K562 (cell line): ENCODE results near the gene ACSL6. TPM values are rescaled to one million over a fixed set of nuclear protein-coding genes. Genes with fewer than 3 reads are reported as not detected.

Experiments used
- ATAC-seq: fragments of 200-7000 bp; cut with Tn5 transposase; 3 replicates; pipeline ENCODE4 v1.9.1; 2020; ENCODE audit warnings: moderate library complexity
- BruUV-seq: library from RNA; stranded (reverse); fragments of 400-500 nt; replicated peaks from 2 replicates; lab custom pipeline; 2021; lab: Mats Ljungman, UMichigan
- CTCF ChIA-PET: fragments of 300-600 bp; formaldehyde crosslinking; extraction: SDS; loops from one replicate; lab custom pipeline; 2021; ENCODE audit warnings: low intra/inter-chr PET ratio; lab: Yijun Ruan, JAX
- POLR2A ChIA-PET: fragments of 300-600, 350-650 bp; sonication (Branson Sonifier 250); formaldehyde crosslinking; extraction: SDS; loops from one replicate; lab custom pipeline; 2021; ENCODE audit warnings: antibody characterized with exemption, inconsistent platforms; lab: Yijun Ruan, JAX
- DNase-seq, 4 experiments: peaks; one replicate each; pipeline versions ENCODE4 v3.0.0 to v3.0.0-alpha.2; 2011 to 2018; ENCODE audit warnings: low spot score in 3 of 4, mixed read lengths in 3 of 4; ENCODE audit errors: extremely low read depth in 1 of 4
- FAIRE-seq: peaks from 2 replicates; lab custom pipeline; 2011; peaks lifted over from hg19 to GRCh38; lab: Jason Lieb, UNC
- H2AFZ ChIP-seq: 2 replicates; pipeline ENCODE4 v1.6.0; 2011; ENCODE audit warnings: low read depth, low read length, control low read depth, inconsistent platforms
- H3K27ac ChIP-seq: fragments of 200-600 bp; 3 replicates; pipeline ENCODE4 v1.8.0; 2011; ENCODE audit warnings: low read depth, mild to moderate bottlenecking, control low read depth, inconsistent platforms, low read length, moderate library complexity, mixed read lengths; ENCODE audit errors: extremely low read depth
- H3K27me3 ChIP-seq, 2 experiments: fragments of 300-600 bp in 1 of 2; 2 replicates in 1 of 2; 3 replicates in 1 of 2; pipeline versions ENCODE4 v1.6.0 to v1.8.0; 2011; ENCODE audit warnings: inconsistent platforms in 2 of 2, low read length in 2 of 2, mild to moderate bottlenecking in 1 of 2, mixed read lengths in 1 of 2, moderate library complexity in 1 of 2; ENCODE audit not compliant: control insufficient read depth in 2 of 2, insufficient read depth in 2 of 2
- H3K36me3 ChIP-seq: fragments of 300-600 bp; 3 replicates; pipeline ENCODE4 v1.8.0; 2011; ENCODE audit warnings: mild to moderate bottlenecking, low read length, inconsistent platforms; ENCODE audit not compliant: control insufficient read depth, insufficient read depth
- H3K4me1 ChIP-seq, 2 experiments: fragments of 200-600 bp in 1 of 2; replicated peaks in 1 of 2; 2 replicates in 1 of 2; 3 replicates in 1 of 2; pipeline versions ENCODE4 v1.5.1 to v1.8.0; 2011; ENCODE audit warnings: inconsistent platforms in 2 of 2, low read length in 2 of 2, mild to moderate bottlenecking in 1 of 2, mixed read lengths in 1 of 2, moderate library complexity in 1 of 2; ENCODE audit not compliant: control insufficient read depth in 2 of 2, insufficient read depth in 2 of 2
- H3K4me2 ChIP-seq: 2 replicates; pipeline ENCODE4 v1.6.1; 2011; ENCODE audit warnings: low read length, control low read depth, inconsistent platforms, mixed read lengths; ENCODE audit not compliant: insufficient read depth
- H3K4me3 ChIP-seq: fragments of 200-600 bp; sonication (generic), shearing (Covaris generic); 2 replicates; pipeline ENCODE4 v1.5.1; 2016; ENCODE audit warnings: control low read depth, inconsistent platforms
- H3K79me2 ChIP-seq: fragments of 200-600 bp; 3 replicates; pipeline ENCODE4 v1.8.0; 2011; ENCODE audit warnings: low read length, inconsistent platforms; ENCODE audit not compliant: control insufficient read depth, insufficient read depth
- H3K9ac ChIP-seq, 2 experiments: 2 replicates each; pipeline versions ENCODE4 v1.6.0 to v1.6.1; 2011; ENCODE audit warnings: low read depth in 2 of 2, low read length in 2 of 2, control low read depth in 1 of 2, inconsistent platforms in 1 of 2, mild to moderate bottlenecking in 1 of 2, mixed read lengths in 1 of 2; ENCODE audit not compliant: insufficient read depth in 1 of 2
- H3K9me1 ChIP-seq: one replicate; pipeline ENCODE4 v1.6.0; 2011; ENCODE audit warnings: inconsistent platforms, mild to moderate bottlenecking, low read length, moderate library complexity; ENCODE audit not compliant: control insufficient read depth, insufficient read depth
- H3K9me3 ChIP-seq: replicated peaks from 2 replicates; pipeline ENCODE4 v1.5.1; 2011; ENCODE audit warnings: low read depth, low read length, inconsistent platforms; ENCODE audit not compliant: control insufficient read depth, insufficient read depth
- H4K20me1 ChIP-seq: replicated peaks from 2 replicates; pipeline ENCODE4 v1.6.1; 2011; ENCODE audit warnings: low read length, inconsistent platforms, mixed read lengths; ENCODE audit not compliant: control insufficient read depth, insufficient read depth
- ARID1B ChIP-seq: fragments of 450-650 bp; IDR thresholded peaks from 2 replicates; pipeline ENCODE4 v1.6.1; 2016; ENCODE audit warnings: antibody characterized with exemption, mild to moderate bottlenecking, inconsistent platforms
- ETV5 ChIP-seq: sonication (generic); formaldehyde crosslinking; IDR thresholded peaks from 2 replicates; pipeline ENCODE4 v1.4.0; 2020; ENCODE audit warnings: low read depth, mild to moderate bottlenecking, missing genetic modification reagents
- IFI16 ChIP-seq: fragments of 250-450 bp; sonication (Bioruptor Pico); IDR thresholded peaks from 2 replicates; pipeline ENCODE4 v2.1.2; 2022; ENCODE audit warnings: mild to moderate bottlenecking, inconsistent platforms
- RBBP5 ChIP-seq: fragments of 200-600 bp; sonication (generic); IDR thresholded peaks from 2 replicates; pipeline ENCODE4 v1.6.1; 2012; ENCODE audit warnings: borderline replicate concordance, mild to moderate bottlenecking, low read length, control low read depth, inconsistent platforms; ENCODE audit not compliant: insufficient read depth, poor library complexity, severe bottlenecking
- RBM14 ChIP-seq: fragments of 200-400 bp; formaldehyde crosslinking; IDR thresholded peaks from 2 replicates; pipeline ENCODE4 v1.6.1; 2018; ENCODE audit warnings: low read depth, mild to moderate bottlenecking, low read length, moderate library complexity, borderline replicate concordance; ENCODE audit not compliant: insufficient read depth
- RFX7 ChIP-seq: fragments of 250-450 bp; sonication (Bioruptor Pico); IDR thresholded peaks from 2 replicates; pipeline ENCODE4 v1.5.1; 2021; ENCODE audit warnings: mild to moderate bottlenecking
- SREBF1 ChIP-seq: fragments of 150-350 bp; IDR thresholded peaks from 2 replicates; pipeline ENCODE4 v1.6.1; 2014; ENCODE audit warnings: antibody characterized with exemption, low read depth, low read length, borderline replicate concordance
- TAF15 ChIP-seq: fragments of 200-400 bp; formaldehyde crosslinking; IDR thresholded peaks from 2 replicates; pipeline ENCODE4 v1.6.1; 2017; ENCODE audit warnings: mild to moderate bottlenecking, low read depth, low read length, moderate library complexity
- TFAM ChIP-seq: fragments of 250-450 bp; sonication (Bioruptor Pico); conservative IDR thresholded peaks from 2 replicates; pipeline ENCODE4 v1.5.0; 2021; ENCODE audit warnings: mild to moderate bottlenecking, moderate library complexity
- ZBTB43 ChIP-seq: sonication (generic); formaldehyde crosslinking; IDR thresholded peaks from 2 replicates; pipeline ENCODE4 v1.8.0; 2023; ENCODE audit warnings: mild to moderate bottlenecking, missing genetic modification reagents
- ZBTB8A ChIP-seq: fragments of 450-650 bp; IDR thresholded peaks from 2 replicates; pipeline ENCODE4 v1.6.1; 2018; ENCODE audit warnings: mild to moderate bottlenecking, moderate library complexity; ENCODE audit not compliant: partially characterized antibody
- ZNF436 ChIP-seq: fragments of 250-450, 450-650 bp; sonication (Bioruptor Pico); formaldehyde crosslinking; IDR thresholded peaks from 2 replicates; pipeline ENCODE4 v1.7.0; 2020; ENCODE audit warnings: mild to moderate bottlenecking
- ZNF518B ChIP-seq: fragments of 250-450 bp; sonication (Bioruptor Pico); IDR thresholded peaks from 2 replicates; pipeline ENCODE4 v1.5.0; 2021; ENCODE audit warnings: mild to moderate bottlenecking, moderate library complexity
- ZNF76 ChIP-seq: fragments of 250-450 bp; sonication (Bioruptor Pico); IDR thresholded peaks from 2 replicates; pipeline ENCODE4 v1.4.0; 2020; ENCODE audit warnings: mild to moderate bottlenecking, moderate library complexity, borderline replicate concordance
- ZSCAN32 ChIP-seq: fragments of 450-650 bp; formaldehyde crosslinking; IDR thresholded peaks from 2 replicates; pipeline ENCODE4 v1.4.0; 2020; ENCODE audit warnings: mild to moderate bottlenecking, moderate library complexity
- in situ Hi-C: fragments of 300-500 bp; cut with MboI; formaldehyde crosslinking; loops from 4 replicates; pipeline ENCODE4 v1.15.0; 2018; ENCODE audit warnings: inconsistent platforms, mixed read lengths
- intact Hi-C: fragments of 100-400 bp; cut with micrococcal nuclease; formaldehyde crosslinking; loops from 2 replicates; pipeline ENCODE4 v1.14.2; 2022
- polyA plus RNA-seq, 8 experiments: library from polyadenylated mRNA; depleted of rRNA in 4 of 8; stranded (reverse) in 5 of 8; unstranded in 3 of 8; fragments of >200 nt; fragmentation: Nextera tagmentation in 2 of 8; fragmentation: Illumina TruSeq in 1 of 8; extraction: Ambion mirVana in 2 of 8; extraction: Trizol in 1 of 8; gene quantifications; 2 replicates each; pipeline versions ENCODE4 v1.2.1 to v1.2.3, GENCODE V29; 2011 to 2014; ENCODE audit warnings: inconsistent platforms in 1 of 8, missing spikeins in 1 of 8
- total RNA-seq, 7 experiments: library from RNA; depleted of rRNA in 6 of 7; stranded (reverse); fragments of >200 nt in 6 of 7; fragmentation: Illumina TruSeq in 2 of 7; extraction: Trizol in 2 of 7; gene quantifications; 2 replicates each; pipeline versions ENCODE4 v1.2.1 to v1.2.3, GENCODE V29; 2011 to 2021; ENCODE audit warnings: low replicate concordance in 1 of 7
- TF ChIP-seq, protein P1 (sequence below): fragments of 250-450 bp; sonication (Bioruptor Pico); IDR thresholded peaks from 2 replicates; pipeline ENCODE4 v1.4.0; 2020; ENCODE audit warnings: mild to moderate bottlenecking, moderate library complexity

ACSL6 gene
- total and polyA plus RNA-seq, 9 of the 15 experiments (the other 6 are each of a cell fraction or from before 2014, with no cell fraction given) = 0.50 to 1.5 (median 0.69) TPM

GRCh38 chr5:131953969-131954368 lies 57.5 kb downstream of the ACSL6 start:
- no TSS peak for BruUV-seq
- ATAC-seq (no peak), DNase-seq (no peak), FAIRE-seq (no peak)
- Histone ChIP-seq H3K27me3 (no peaks in the 10 kb centered on the region), H3K4me1 (no peaks in the 10 kb centered on the region), H3K79me2 (no peaks in the 10 kb centered on the region), H2AFZ (no peak overlapping the region), H3K4me3 (no peak overlapping the region), H4K20me1 (no peaks in the 10 kb centered on the region), H3K9ac (no peak overlapping the region), H3K9me3 (no peaks in the 10 kb centered on the region), H3K9me1 (no peaks in the 10 kb centered on the region), H3K36me3 (no peaks in the 10 kb centered on the region), H3K27ac (no peak overlapping the region), H3K4me2 (no peak overlapping the region)
- in situ Hi-C loops (no loop called here), intact Hi-C loops (no loop called here)
- CTCF ChIA-PET = no interaction called here
- POLR2A ChIA-PET = no interaction called here
- TF ChIP-seq RBM14 (no peak), ARID1B (no peak), RBBP5 (no peak), SREBF1 (no peak), ZBTB8A (no peak), TFAM (no peak), ZSCAN32 (CRISPR knock-in tag) (no peak), ZBTB43 (CRISPR knock-in tag) (no peak), ZNF436 (no peak), ZNF518B (no peak), ZNF76 (CRISPR knock-in tag) (no peak), IFI16 (CRISPR knock-in tag) (no peak), TAF15 (no peak), ETV5 (CRISPR knock-in tag) (no peak), RFX7 (CRISPR knock-in tag) (no peak)
- TF ChIP-seq, protein P1, sequence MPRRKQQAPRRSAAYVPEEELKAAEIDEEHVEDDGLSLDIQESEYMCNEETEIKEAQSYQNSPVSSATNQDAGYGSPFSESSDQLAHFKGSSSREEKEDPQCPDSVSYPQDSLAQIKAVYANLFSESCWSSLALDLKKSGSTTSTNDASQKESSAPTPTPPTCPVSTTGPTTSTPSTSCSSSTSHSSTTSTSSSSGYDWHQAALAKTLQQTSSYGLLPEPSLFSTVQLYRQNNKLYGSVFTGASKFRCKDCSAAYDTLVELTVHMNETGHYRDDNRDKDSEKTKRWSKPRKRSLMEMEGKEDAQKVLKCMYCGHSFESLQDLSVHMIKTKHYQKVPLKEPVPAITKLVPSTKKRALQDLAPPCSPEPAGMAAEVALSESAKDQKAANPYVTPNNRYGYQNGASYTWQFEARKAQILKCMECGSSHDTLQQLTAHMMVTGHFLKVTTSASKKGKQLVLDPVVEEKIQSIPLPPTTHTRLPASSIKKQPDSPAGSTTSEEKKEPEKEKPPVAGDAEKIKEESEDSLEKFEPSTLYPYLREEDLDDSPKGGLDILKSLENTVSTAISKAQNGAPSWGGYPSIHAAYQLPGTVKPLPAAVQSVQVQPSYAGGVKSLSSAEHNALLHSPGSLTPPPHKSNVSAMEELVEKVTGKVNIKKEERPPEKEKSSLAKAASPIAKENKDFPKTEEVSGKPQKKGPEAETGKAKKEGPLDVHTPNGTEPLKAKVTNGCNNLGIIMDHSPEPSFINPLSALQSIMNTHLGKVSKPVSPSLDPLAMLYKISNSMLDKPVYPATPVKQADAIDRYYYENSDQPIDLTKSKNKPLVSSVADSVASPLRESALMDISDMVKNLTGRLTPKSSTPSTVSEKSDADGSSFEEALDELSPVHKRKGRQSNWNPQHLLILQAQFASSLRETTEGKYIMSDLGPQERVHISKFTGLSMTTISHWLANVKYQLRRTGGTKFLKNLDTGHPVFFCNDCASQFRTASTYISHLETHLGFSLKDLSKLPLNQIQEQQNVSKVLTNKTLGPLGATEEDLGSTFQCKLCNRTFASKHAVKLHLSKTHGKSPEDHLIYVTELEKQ (CRISPR knock-in tag) = no peak
